ENCODE measurements around the gene UTP4.
"Not testable (repeated sequence)": the region's sequence is repeated elsewhere in the genome, so short reads cannot be mapped to it uniquely, and the experiment has no call there.

UTP4 gene

GRCh38 chr16:69131167-69131838 is 1.1 kb upstream of the UTP4 start:
- H3K4me3 ChIP-seq (ENCODE audit: low read depth, low read length), result peak overlapping the region; percentile 98
- no peak for DNase-seq (ENCODE audit: low read depth)
- no peak for TF ChIP-seq CTCF (IDR thresholded peaks at IDR 0.05; ENCODE audit: low read depth, low read length, missing control alignments)

GRCh38 chr16:69131839-69132423 is 518 bp upstream of the UTP4 start:
- no peak for TF ChIP-seq CTCF (IDR thresholded peaks at IDR 0.05; ENCODE audit: low read depth, low read length, missing control alignments)
- H3K4me3 ChIP-seq (ENCODE audit: low read depth, low read length), result peak overlapping the region; percentile 98
- no peak for DNase-seq (ENCODE audit: low read depth)

GRCh38 chr16:69133373-69133954 is 1.0 kb downstream of the UTP4 start:
- no peak for TF ChIP-seq CTCF (IDR thresholded peaks at IDR 0.05; ENCODE audit: low read depth, low read length, missing control alignments)
- no peak for DNase-seq (ENCODE audit: low read depth)
- peak overlapping the region; percentile 98 for H3K4me3 ChIP-seq (ENCODE audit: low read depth, low read length)

GRCh38 chr16:69138608-69139007 is 6.2 kb downstream of the UTP4 start:
- H3K4me3 ChIP-seq (ENCODE audit: low read depth, low read length), result no peak overlapping the region
- no peak for TF ChIP-seq CTCF (IDR thresholded peaks at IDR 0.05; ENCODE audit: low read depth, low read length, missing control alignments)
- no peak for DNase-seq (ENCODE audit: low read depth)

- DNase-seq (ENCODE audit: low read depth); H3K4me3 ChIP-seq (ENCODE audit: low read depth, low read length): not testable (repeated sequence)
Measured at GRCh38 chr16:69139464-69139863, 7.0 kb downstream of the UTP4 start.

- TF ChIP-seq CTCF (IDR thresholded peaks at IDR 0.05; ENCODE audit: low read depth, low read length, missing control alignments), result no peak
- no peak for DNase-seq (ENCODE audit: low read depth)
Measured at GRCh38 chr16:69141014-69141413, 8.6 kb downstream of the UTP4 start.

GRCh38 chr16:69141936-69142335 is 9.5 kb downstream of the UTP4 start:
- no peak for TF ChIP-seq CTCF (IDR thresholded peaks at IDR 0.05; ENCODE audit: low read depth, low read length, missing control alignments)
- no peak for DNase-seq (ENCODE audit: low read depth)
- no peak overlapping the region for H3K4me3 ChIP-seq (ENCODE audit: low read depth, low read length)

More at GRCh38 chr16:69141014-69141413, 8.6 kb downstream of the UTP4 start:
- H3K4me3 ChIP-seq (ENCODE audit: low read depth, low read length), result no peak overlapping the region

Measured in GM12864 (cell line).